GM18858 (cell line): ENCODE measurements around the gene VSTM5.
"Not testable (repeated sequence)": the region's sequence is repeated elsewhere in the genome, so short reads cannot be mapped to it uniquely, and the experiment has no call there.

Experiments used
- ATAC-seq: cut with Tn5 transposase; IDR thresholded peaks from one replicate; pipeline ENCODE4 v1.9.1; 2021; ENCODE audit not compliant: unreplicated experiment

VSTM5 gene, protein sequence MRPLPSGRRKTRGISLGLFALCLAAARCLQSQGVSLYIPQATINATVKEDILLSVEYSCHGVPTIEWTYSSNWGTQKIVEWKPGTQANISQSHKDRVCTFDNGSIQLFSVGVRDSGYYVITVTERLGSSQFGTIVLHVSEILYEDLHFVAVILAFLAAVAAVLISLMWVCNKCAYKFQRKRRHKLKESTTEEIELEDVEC

DNA sequence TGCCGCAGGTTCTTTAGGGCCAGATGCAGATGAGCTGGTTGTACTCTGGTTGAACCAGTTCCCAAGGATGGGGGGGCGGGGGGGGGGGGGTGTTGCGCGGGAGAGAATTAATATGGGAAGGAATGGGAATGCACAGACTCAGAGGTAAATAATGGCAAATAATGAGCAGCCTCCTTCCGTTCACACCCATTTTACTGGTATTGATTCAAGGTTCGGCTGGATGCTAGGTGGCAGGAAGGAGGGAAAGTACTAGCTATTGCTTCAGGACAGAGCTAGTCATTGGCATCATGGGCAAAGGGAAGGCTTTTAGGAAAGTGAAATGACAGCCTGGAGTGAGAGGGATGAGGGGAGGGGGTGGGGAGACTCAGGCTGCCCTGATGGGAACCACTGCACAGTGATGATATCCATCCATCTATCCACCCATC is at the start of gene VSTM5:
Gene VSTM5, minus strand, starts transcription at position 25 of the 425 bp plus-strand sequence. CDS start 116 bp downstream, outside the sequence.
- no peak for ATAC-seq

DNA sequence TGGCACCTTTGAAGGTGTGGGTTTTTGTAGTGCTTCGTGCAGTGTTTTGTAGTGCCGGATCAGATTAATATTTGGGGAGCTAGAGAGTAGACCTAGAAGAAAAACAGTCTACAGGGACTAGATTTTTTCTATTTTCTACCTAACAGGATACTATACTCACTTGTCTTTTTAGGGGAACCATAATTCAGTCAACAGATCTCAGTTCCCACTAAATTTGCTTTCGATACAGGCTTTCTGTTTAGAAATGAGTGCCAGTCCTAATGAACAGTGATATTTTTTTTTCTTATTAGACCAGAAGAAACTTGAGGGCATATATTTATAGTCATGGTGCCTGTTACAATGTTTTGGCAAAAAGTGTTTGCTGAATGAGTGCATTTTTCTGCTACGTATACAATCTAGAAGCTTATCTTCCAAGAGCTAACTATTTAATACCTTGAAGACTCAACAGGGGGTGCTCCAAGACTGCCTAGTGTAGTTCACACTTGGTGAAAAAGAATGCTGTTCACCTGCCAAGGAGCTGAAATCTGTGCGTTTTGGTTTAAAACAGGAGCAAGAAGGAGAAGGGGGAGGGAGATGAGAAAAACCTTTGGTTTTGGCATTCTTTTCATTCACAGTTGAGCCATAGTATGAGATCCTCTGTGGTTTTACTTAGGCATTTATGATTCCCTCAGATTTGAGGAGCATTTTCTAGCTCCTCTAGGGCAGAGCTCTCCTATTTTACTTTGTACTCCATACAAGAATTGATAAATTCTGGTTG is 44.9 kb upstream of the VSTM5 start:
- ATAC-seq: no peak

DNA sequence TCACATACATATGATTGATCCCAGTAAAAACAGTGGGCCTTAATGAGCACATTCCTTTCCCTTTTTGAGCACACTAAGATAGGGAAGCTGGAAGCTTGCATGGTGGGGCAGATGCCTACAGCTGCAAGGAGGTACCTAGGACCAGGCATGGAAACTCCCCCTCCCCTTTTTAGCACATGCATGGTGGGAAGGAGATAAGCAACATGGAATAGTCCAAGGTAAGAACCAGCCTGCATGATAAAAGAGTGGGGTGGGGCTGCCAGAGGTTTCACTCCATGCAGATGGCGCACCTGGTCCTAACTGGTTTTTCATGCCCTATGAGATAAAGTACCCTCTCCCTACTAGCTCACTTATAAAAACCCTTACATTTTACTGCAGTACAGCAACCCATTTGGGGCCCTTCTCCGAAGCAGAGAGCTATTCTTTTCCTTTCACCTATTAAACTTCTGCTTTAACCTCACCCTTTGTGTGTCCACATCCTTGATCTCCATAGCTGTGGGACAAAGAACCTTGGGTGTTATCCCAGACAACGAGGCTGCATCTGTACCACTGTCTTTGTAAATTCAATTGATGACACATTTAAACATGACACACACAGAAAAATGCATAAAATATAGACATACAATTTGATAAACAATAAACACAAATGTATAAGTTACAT is 40.1 kb upstream of the VSTM5 start:
- ATAC-seq: no peak

DNA sequence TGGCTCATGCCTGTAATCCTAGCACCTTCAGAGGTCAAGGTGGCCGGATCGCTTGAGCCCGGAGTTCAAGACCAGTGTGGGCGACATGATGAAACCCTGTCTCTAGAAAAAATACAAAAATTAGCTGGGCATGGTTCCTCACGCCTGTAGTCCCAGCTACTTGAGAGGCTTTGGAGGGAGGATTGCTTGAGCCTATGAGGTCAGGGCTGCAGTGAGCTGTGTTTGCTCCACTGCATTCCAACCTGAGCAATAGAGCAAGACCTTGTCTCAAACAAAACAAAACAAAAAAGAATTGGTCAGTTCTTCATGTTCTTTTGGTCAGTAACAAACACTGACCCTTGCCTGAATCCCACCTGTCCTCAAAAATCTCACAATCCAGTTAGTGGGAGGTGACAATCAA is 36.7 kb upstream of the VSTM5 start:
- ATAC-seq: no peak

DNA sequence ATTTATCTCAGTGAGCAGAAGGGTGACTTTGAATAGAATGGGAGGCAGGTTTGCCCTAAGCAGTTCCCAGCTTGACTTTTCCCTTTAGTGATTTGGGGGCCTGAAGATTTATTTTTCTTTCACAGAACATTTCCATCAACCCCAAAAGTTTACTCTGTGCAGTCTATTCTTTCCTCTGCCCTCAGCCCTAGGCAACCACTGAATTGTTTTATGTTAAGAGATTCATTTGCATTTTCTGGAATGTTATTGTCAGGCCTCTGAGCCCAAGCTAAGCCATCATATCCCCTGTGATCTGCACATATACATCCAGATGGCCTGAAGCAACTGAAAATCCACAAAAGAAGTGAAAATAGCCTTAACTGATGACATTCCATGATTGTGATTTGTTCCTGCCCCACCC is 28.7 kb upstream of the VSTM5 start:
- not testable (repeated sequence) for ATAC-seq

DNA sequence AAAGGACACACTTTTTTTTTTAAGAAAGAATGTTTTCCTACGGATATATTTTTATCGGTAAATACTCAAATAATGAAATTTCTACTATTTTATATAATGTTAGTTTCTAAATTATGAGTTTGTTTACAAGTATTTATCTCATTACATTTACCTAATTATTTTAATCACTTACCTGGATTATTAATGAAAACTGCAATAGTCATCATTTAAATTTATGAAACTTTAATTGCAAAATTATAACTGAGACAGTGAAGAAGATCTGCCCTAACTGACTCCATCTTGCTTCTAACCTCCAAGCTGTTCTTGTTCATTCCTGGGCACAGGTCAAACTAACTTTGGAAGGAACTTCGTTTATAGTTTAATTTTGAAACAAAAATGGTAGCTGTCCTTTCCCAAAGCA is 25.2 kb upstream of the VSTM5 start:
- no peak for ATAC-seq

DNA sequence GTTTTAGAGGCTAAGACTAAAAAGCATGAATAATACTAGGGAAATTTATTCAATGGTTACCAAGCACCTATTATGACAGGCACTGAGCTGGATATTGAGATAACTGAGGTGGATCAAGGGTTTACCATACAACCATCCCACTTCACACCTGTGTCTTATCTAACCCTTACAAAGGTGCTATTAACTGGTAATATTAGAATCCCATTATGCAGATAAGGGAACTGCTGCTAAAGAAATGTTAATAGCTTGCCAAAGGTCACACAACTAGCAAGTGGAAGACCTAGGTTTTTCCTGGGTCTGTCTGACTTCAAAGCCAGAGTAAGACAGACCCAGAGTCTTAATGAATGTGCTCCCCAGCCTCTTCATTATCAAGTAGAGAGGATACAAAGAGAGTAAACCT is 21.1 kb upstream of the VSTM5 start:
- no peak for ATAC-seq

DNA sequence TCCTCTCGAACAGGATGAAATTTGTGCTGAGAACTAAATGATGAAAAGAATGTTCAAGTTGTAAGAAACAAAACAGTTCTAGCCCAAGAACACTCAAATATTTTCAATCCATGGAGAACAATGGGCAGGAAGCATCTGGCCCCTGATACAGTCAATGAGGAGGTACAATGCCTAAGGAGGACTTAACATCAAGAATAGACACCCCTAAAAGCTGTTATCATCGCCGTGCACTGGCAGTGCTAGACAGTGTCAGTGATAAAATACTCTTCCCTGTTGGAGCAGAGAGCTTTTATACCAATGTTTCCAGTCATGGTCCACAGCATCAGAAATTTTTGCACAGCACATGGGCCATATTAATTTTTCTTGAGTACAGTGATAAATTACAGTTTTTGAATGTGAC is 20.2 kb upstream of the VSTM5 start:
- no peak for ATAC-seq

DNA sequence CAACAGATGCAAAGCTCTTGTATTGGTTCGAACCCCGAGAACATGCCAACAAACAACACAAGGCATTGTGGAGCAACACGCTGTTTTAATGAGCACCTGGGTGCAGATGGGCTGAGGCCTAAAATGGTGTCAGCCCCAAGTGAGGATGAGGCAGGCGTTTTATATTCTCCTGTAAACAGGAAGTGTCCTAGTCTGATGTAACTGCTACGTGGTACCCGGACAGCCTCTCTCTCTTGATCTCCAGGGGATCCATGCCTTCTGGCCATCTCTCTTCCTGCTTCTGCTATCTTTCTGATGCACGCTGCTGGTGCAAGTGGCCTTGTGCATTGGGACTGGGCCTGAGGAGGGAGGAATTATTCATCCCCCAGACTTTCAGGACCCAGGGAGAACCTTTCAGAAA is 19.4 kb upstream of the VSTM5 start:
- ATAC-seq: no peak

DNA sequence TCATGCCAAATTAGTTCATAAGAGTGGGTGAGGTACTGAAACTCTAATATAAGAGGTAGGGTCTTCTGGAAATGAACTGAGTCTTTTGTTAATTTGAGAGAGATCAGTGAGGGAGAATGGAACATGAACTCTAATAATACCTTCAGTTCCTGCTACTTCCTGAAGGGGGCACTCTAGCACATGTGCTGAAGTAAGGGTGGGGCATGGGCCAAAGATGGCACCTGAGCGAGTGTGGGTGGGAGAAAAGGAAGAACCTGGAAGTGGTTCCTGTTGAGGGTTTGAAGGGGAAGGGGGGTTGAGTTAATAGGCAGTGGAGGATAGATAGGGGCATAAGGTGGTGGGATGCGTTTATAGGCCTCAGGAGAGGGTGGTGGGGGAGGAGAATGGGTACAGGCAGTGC is 18.0 kb upstream of the VSTM5 start:
- ATAC-seq: not testable (repeated sequence)

DNA sequence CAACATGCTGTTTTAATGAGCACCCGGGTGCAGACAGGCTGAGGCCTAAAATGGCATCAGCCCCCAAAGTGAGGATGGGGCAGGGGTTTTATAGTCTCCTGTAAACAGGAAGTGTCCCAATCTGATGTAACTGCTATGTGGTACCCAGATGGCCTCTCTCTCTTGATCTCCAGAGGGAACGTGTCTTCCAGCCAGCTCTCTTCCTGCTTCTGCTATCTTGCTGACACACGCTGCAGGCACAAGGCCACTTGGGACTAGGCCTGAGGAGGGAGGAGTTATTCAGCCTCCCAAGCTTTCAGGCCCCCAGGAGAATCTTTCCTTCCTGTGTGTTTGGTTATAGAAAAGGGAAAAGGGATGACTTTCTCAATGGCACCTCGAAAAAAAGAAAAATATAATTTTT is 11.4 kb upstream of the VSTM5 start:
- ATAC-seq: no peak

DNA sequence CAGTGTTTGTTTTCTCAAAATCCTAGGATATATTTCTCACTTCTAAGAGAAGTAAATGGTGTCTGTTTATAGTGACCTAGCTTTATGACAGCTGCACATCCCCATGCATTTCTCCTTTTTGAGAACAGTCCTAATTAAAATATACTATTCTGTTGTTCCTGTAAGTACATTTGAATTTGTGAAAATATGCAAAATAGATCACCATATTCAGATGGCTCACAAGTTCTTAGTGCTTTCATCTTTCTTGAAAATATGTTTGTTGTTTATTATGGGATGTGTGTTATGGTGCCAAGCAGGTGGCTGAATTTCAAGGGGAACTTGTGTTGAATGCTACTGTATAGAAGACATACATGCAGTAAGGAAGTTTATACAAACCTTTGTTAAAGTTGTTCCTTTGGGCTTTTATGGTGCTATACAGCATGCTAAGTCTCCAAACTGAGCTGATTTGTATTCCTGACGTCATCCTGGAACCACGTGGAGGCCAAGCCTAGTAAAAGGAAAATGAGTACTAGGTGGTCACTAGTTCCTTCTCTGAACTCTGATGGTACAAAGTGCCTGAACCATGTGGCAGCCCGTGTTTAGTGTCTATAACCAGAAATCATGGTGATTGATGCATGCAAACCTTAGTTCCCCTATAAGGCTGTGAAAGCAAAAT is 7.8 kb upstream of the VSTM5 start:
- ATAC-seq: no peak

DNA sequence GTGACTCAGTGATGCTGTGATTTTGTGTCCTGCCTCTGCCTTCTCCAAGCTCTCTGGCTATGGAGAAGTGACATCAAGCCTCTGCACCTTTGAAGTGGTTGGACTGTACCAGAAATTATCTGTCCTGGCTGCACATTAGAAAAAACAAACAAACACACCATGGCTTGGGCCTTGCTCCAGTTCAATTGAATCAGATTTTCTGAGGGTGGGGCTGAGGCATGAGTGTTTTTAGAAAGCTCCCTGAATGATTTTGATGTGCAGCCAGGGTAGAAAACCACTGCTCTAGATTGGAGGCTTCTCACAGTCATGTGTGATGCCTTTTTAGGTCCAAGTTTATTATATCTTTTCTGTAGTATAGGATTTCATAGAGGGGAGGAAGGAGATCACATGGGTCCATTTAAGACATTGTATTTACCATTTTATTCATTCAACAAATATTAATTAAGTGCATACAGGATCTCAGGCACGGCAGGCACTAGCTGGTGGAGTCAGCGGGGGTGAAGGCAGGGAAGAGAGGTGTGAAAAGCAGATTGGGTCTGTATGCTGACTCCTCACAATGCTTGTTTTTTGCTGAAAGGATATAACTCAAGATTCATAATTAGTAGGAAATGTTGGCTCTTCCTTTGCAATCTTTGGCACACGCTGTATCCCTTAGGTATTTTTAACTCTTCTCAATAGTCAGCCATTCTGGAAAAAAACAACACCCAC is 7.1 kb upstream of the VSTM5 start:
- ATAC-seq: no peak

DNA sequence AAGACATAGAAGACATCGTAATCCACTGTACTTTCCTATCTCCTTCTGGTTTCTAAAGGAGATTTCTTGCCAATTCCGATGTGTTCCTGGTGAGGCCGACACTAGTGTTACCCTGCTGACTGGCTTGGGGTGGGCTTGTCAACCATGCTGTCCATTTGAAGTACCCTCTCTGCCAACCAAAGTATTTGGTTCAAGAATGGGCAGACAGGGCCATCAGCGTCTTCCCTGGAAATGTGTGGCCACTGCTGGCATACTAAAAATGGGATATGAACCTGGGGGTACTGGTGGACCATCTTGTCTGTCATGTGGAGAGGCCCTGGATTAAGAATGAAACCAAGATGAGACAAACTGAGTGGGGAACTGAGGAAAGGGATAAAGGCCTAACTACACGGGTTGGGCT is 1.8 kb upstream of the VSTM5 start:
- no peak for ATAC-seq

DNA sequence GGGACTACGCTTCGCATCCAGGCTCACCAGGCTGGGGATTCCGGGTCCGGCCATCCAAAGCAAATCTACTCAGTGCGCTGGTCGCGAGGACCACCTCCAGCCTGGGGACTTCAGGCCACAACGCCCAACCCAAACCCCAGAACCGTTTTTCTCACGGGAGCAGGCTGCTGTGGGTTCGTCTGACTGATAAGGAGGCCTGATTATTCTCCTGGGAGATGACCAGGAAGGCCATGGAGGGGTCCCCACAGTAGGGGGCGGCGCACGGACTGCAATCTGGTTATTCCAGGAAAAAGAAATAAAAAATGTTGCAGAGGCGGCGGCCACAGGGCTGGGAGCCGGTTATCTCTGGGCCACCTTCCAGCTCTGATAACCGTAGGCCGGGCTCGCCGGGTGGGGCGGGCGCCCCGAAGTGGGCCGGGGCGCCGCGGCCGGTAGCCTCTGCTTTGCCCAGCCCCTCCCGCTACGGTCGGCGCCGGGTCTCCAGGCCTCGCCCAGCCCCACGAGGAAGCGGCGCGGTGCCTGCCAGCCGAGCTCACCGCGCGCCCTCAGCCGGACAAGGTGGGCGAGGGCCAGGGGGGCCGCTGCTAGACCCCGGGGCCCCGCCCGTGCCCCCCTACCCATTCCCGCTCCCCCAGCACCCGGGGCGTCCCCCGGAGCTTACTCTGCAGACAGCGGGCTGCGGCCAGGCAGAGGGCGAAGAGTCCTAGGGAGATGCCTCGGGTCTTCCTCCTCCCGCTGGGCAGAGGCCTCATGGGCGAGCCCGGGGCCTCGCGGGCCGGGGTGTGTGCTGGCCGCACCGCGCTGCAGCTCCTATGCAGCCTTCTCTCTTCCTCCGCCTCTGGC is 446 bp downstream of the VSTM5 start:
- ATAC-seq: no peak

DNA sequence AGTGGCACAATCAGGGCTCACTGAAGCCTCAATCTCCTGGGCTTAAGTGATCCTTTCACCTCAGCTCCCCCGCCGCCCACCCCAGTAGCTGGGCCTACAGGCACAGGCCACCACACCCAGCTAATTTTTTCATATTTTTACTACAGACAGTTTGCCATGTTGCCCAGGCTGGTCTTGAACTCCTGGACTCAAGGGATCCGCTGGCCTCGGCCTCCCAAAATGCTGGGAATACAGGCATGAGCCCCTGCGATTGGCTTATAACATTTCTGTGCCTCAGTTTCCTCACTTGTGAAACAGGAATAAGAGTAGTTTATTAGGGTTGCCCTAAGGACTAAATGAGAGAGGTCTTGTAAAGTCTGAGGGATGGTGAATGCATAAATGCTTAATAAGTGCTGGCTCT is 1.2 kb downstream of the VSTM5 start:
- no peak for ATAC-seq

DNA sequence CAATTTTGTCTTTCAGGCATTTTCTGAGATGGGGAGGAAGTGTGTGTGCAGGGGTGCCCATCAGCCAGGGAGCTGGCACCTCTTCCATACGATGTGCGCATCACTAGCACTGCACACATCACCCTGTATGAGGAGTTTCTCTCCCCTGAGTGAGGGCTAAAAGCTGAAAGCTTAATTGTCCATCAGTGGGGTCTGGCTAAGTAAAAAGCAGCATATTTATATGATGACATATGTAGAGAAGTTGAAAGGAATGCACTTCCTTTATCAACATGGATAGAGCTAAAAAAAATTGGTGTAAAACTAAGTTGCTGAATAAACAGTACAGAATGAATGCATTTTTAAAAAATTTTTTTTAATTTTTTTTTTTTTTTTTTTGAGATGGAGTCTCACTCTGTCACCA is 4.0 kb downstream of the VSTM5 start:
- no peak for ATAC-seq

DNA sequence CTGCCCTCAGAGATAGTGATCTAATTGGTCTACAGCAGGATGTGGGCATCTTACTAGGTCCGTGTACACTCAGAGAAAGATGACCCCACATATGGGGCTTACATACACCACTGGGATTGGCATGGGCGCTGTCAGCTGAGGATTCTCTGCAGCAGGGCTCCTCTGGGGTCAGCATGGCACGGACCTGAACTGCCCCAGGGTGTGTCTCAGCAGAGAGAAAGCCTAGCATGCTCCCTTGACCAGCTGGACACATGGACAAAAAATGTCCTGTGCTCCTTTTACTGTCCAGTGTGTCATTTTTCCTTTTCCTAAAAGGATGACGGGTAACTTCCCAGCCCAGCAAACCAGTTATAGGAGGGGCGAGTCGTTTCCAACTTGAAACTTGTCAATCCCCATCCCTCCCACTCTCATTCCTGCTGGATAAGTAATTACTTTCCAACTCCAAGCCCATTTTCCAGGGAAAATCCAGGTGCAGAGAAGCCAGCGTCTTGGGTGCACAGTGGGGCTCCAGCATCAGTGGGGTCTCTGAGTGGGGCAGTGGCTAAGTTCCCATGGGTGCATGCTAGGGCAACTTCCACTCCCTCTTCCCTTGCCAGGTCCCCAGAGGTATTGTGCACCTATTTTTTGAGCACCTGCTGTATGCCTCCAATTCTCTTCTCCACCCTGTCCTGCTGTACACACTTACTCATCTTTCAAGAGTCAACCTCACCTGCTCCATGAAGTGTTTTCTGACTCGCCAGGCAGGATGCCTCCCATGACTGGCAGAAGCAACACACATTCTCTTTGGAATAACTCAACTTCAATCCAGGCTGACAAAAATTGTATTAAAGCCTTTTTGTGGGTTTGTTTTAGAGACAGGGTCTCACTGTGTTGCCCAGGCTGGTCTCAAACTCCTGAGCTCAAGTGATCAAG is 5.0 kb downstream of the VSTM5 start:
- ATAC-seq: no peak

DNA sequence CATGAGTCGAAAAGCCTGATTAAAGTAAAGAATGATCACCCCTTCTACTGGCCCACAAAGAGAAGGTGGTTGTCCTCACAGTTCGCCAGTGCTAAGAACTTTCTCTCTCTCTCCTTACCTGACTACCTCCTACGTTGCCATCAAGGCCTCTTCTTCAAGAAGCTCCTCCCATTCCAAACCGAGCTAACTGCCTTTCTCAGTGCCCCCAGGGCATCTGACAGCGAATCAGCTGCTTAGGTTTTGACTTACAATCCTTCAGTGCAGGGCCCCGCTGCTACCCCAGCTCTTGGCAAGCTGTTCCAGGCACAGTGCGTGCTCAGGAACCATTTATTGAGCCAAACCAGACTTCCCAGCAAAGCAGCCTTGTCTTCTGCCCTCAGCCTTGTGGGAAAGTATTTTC is 5.8 kb downstream of the VSTM5 start:
- no peak for ATAC-seq
